ENCODE results near the gene FILIP1.

DNA sequence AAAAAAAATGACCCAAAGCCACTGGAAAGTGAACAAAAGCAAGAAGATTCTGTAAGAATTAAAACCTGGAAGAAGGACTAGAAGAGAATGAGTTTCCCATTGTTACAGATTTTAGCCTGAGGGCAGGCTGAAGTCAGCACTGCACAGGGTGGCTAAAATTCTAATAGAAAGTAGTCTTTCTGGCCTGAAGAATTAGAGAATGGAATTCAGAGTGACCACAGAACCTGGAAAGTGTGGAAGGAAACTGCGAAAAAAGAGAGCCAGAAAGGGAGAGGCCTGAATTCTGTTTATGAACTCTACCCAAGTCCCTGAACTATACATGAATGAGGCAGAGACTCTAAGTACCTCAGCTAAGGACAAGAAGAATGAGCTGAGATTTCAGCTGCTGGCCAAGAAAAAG lies 38.9 kb upstream of the FILIP1 start:
- TF ChIP-seq PBX3 (IDR thresholded peaks at IDR 0.05): no peak
- TF ChIP-seq, protein P1, sequence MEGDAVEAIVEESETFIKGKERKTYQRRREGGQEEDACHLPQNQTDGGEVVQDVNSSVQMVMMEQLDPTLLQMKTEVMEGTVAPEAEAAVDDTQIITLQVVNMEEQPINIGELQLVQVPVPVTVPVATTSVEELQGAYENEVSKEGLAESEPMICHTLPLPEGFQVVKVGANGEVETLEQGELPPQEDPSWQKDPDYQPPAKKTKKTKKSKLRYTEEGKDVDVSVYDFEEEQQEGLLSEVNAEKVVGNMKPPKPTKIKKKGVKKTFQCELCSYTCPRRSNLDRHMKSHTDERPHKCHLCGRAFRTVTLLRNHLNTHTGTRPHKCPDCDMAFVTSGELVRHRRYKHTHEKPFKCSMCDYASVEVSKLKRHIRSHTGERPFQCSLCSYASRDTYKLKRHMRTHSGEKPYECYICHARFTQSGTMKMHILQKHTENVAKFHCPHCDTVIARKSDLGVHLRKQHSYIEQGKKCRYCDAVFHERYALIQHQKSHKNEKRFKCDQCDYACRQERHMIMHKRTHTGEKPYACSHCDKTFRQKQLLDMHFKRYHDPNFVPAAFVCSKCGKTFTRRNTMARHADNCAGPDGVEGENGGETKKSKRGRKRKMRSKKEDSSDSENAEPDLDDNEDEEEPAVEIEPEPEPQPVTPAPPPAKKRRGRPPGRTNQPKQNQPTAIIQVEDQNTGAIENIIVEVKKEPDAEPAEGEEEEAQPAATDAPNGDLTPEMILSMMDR (IDR thresholded peaks at IDR 0.05): no peak

All from A549 (cell line).